A549 (cell line): ENCODE data around the gene GAN.

ENCODE experiments used
- BHLHE40 ChIP-seq: IDR thresholded peaks from 2 replicates; pipeline ENCODE4 v1.6.1; 2012; ENCODE audit warnings: low read depth, low read length, inconsistent platforms
- CEBPB ChIP-seq, 2 experiments: fragments of >200 bp in 1 of 2; sonication (Bioruptor Twin) in 1 of 2; formaldehyde crosslinking in 1 of 2; IDR thresholded peaks; 2 replicates each; pipeline ENCODE4 v1.6.1; 2012 to 2016
- JUNB ChIP-seq: fragments of >200 bp; sonication (Bioruptor Twin); formaldehyde crosslinking; IDR thresholded peaks from 2 replicates; pipeline ENCODE4 v1.6.1; 2016
- POLR2A ChIP-seq: IDR thresholded peaks from 2 replicates; pipeline ENCODE4 v1.6.1; 2012; ENCODE audit warnings: mild to moderate bottlenecking, low read length

- no peak for TF ChIP-seq JUNB
- TF ChIP-seq POLR2A: no peak
- TF ChIP-seq CEBPB (IDR thresholded peaks at IDR 0.05): no peak
- TF ChIP-seq BHLHE40: no peak
Measured at GRCh38 chr16:81275064-81275532, 39.7 kb upstream of the GAN start.
